Measurements from ENCODE around the gene PTPN14. TPM values are rescaled to one million over a fixed set of nuclear protein-coding genes. Genes with fewer than 3 reads are reported as not detected.

The PTPN14 gene
- total RNA-seq, 1 experiment from 2014 or later: 37.5 TPM

- H3K79me2 ChIP-seq (ENCODE audit: insufficient read depth, low read length): no peaks in the 10 kb centered on the region
- H3K36me3 ChIP-seq (ENCODE audit: control insufficient read depth in 1 of 2, insufficient read depth in 2 of 2, low read length in 2 of 2): no peaks in the 10 kb centered on the region; a peak in 1 of 4 replicates
- no TSS peak for BruUV-seq (replicated peaks)
- H3K9ac ChIP-seq (ENCODE audit: low read length): no peak overlapping the region
- no peak for TF ChIP-seq SRF (IDR thresholded peaks at IDR 0.05; ENCODE audit: low read depth)
- peak; percentile 87 to 95 (median 94) for TF ChIP-seq CTCF (IDR thresholded peaks at IDR 0.05 in 2 of 3, conservative IDR thresholded peaks at IDR 0.05 in 1 of 3; ENCODE audit: borderline replicate concordance in 1 of 3, insufficient read depth in 1 of 3, low read depth in 2 of 3, low read length in 2 of 3)
- peak; percentile 95 for TF ChIP-seq RAD21 (IDR thresholded peaks at IDR 0.05; ENCODE audit: low read depth)
- no peak for TF ChIP-seq ZFX (IDR thresholded peaks at IDR 0.05)
- no peak for TF ChIP-seq SP1 (IDR thresholded peaks at IDR 0.05; ENCODE audit: low read depth)
- peak; percentile 15 for DNase-seq (ENCODE audit: low read depth, low spot score)
- ChIA-PET CTCF (interaction anchor here (0.8 to 7.8 kb wide), 35 partner anchors 12 to 1194 kb away, joined by 3 to 210 read pairs (median 5); partner anchors contain the start of genes CENPF and PTPN14), POLR2A (no interaction called here), RAD21 (ENCODE audit: low non-redundant PET in 1 of 2, low total read pairs in 2 of 2, uncharacterized antibody in 2 of 2, unreplicated experiment in 2 of 2) (interaction anchor here (0.7 to 2.8 kb wide), 6 partner anchors 119 to 258 kb away, joined by 3 to 15 read pairs (median 7); no protein-coding TSS in a partner anchor)
- no peak overlapping the region for H2AFZ ChIP-seq (ENCODE audit: low read depth, low read length, poor library complexity, severe bottlenecking)
- intact Hi-C loops (cut with micrococcal nuclease): loop anchor here (1.0 to 2.0 kb wide), 3 partner anchors 252 to 1194 kb away; no protein-coding TSS in a partner anchor
- no peaks in the 10 kb centered on the region for H3K4me1 ChIP-seq (ENCODE audit: control insufficient read depth in 1 of 2, insufficient read depth in 2 of 2, low read length in 2 of 2)
- H3K9me3 ChIP-seq (ENCODE audit: control insufficient read depth in 1 of 2, insufficient read depth in 1 of 2, low read depth in 1 of 2, low read length in 2 of 2): no peaks in the 10 kb centered on the region
- H4K20me1 ChIP-seq (ENCODE audit: insufficient read depth): peaks cover 4% of the 10 kb centered on the region; the same call in 1 of the 2 replicates
- peak overlapping the region; percentile 16; the same call in 1 of the 2 replicates for H3K27ac ChIP-seq (ENCODE audit: low read depth, low read length)
- no peaks in the 10 kb centered on the region for H3K9me2 ChIP-seq (ENCODE audit: insufficient read depth)
- no peaks in the 10 kb centered on the region for H3K27me3 ChIP-seq (ENCODE audit: insufficient read depth, low read length)
- H3K4me2 ChIP-seq (ENCODE audit: low read length): no peak overlapping the region
- peak; percentile 70 for ATAC-seq
- no peak overlapping the region for H3K4me3 ChIP-seq (replicated peaks in 1 of 2; ENCODE audit: low read depth in 1 of 2, low read length in 2 of 2)
These were observed 218.2 kb downstream of the PTPN14 start for GRCh38 chr1:214332946-214333798.
